GM06990 (cell line): ENCODE measurements around the gene LRRC23.
"Not testable (repeated sequence)": the region's sequence is repeated elsewhere in the genome, so short reads cannot be mapped to it uniquely, and the experiment has no call there.

Experiments used
- DNase-seq: peaks from one replicate; pipeline ENCODE4 v3.0.0-alpha.2; 2011; ENCODE audit not compliant: insufficient read length; ENCODE audit errors: extremely low read depth
- H3K27me3 ChIP-seq: replicated peaks from 2 replicates; pipeline ENCODE4 v1.6.0; 2011; ENCODE audit warnings: low read length; ENCODE audit not compliant: control insufficient read depth, insufficient read depth
- H3K36me3 ChIP-seq: 2 replicates; pipeline ENCODE4 v1.5.1; 2011; ENCODE audit warnings: low read length; ENCODE audit not compliant: control insufficient read depth, insufficient read depth
- H3K4me3 ChIP-seq: replicated peaks from 2 replicates; pipeline ENCODE4 v1.5.1; 2011; ENCODE audit warnings: low read depth, mild to moderate bottlenecking, control low read depth, low read length
- CTCF ChIP-seq: IDR thresholded peaks from 2 replicates; pipeline ENCODE4 v1.5.1; 2011; ENCODE audit warnings: low read length, control low read depth, mild to moderate bottlenecking, inconsistent platforms; ENCODE audit not compliant: insufficient read depth, poor library complexity, severe bottlenecking

The LRRC23 gene

GRCh38 chr12:6891646-6892001 is 13.0 kb upstream of the LRRC23 start:
- no peak for TF ChIP-seq CTCF
- H3K27me3 ChIP-seq, result no peaks in the 10 kb centered on the region
- no peak for DNase-seq
- H3K36me3 ChIP-seq, result no peaks in the 10 kb centered on the region
- peak overlapping the region; percentile 55 for H3K4me3 ChIP-seq

GRCh38 chr12:6892683-6893082 is 11.9 kb upstream of the LRRC23 start:
- DNase-seq, H3K27me3 ChIP-seq, H3K36me3 ChIP-seq, H3K4me3 ChIP-seq: not testable (repeated sequence)

GRCh38 chr12:6894321-6894720 is 10.3 kb upstream of the LRRC23 start:
- no peaks in the 10 kb centered on the region for H3K27me3 ChIP-seq
- H3K36me3 ChIP-seq, result no peaks in the 10 kb centered on the region
- no peak for TF ChIP-seq CTCF
- no peak for DNase-seq
- H3K4me3 ChIP-seq, result no peak overlapping the region

GRCh38 chr12:6896846-6897435 is 7.7 kb upstream of the LRRC23 start:
- Histone ChIP-seq H3K27me3 (no peaks in the 10 kb centered on the region), H3K4me3 (no peak overlapping the region), H3K36me3 (no peaks in the 10 kb centered on the region)
- TF ChIP-seq CTCF, result no peak
- DNase-seq, result no peak

GRCh38 chr12:6899427-6899826 is 5.2 kb upstream of the LRRC23 start:
- no peak for DNase-seq
- no peak for TF ChIP-seq CTCF
- Histone ChIP-seq H3K36me3 (no peaks in the 10 kb centered on the region), H3K4me3 (no peak overlapping the region), H3K27me3 (no peaks in the 10 kb centered on the region)

GRCh38 chr12:6899837-6900519 is 4.6 kb upstream of the LRRC23 start:
- DNase-seq, result no peak
- TF ChIP-seq CTCF, result no peak

More at GRCh38 chr12:6899837-6900519, 4.6 kb upstream of the LRRC23 start:
- no peaks in the 10 kb centered on the region for H3K36me3 ChIP-seq
- no peak overlapping the region for H3K4me3 ChIP-seq
- no peaks in the 10 kb centered on the region for H3K27me3 ChIP-seq
